LNCAP (cell line): ENCODE data around the gene MFRP.

ENCODE experiments used
- TF ChIP-seq, protein P1 (sequence below): fragments of 450-650 bp; IDR thresholded peaks from 2 replicates; pipeline ENCODE4 v1.5.1; 2017; ENCODE audit warnings: mild to moderate bottlenecking

Gene MFRP

DNA sequence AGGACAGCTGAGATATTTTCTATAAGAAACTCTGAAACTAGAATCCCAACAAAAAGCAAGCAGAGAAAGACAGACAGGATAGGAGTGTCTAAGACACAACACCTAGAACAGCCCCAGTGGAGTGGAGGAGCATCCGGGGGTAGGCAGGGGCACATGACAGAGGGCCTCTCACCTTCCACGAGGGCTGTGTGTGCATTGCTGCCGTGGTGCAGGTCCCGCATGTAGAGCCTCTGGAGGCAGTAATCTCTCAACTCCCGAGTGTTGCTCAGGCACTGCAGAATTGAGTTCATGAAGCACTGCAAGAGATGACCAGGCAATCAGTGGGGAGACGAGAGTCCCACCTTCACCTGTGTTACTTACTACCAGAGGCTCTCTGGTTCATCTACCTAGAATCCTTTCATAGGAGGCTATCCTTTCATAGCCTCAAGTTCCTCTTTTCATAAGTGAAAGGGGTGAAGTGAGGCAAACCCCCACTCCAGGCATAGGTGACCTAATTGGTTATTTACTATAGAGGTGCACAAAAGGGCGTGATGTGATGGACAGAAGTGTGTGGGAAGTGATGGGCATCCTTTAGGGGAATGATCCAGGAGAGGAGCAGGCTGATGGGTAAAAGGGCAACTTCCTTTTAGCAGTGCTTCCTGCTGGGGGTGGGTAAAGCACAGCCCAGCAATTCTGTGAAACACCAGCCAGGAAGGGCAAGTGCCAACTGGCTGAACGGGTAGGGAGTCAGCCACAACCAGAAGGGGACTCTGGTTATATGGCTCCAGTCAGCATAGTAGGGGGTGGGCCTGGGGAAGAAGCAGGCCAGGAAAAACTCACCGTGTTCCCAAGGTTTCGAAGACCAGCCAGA is 13.1 kb upstream of the MFRP start:
- TF ChIP-seq, protein P1, sequence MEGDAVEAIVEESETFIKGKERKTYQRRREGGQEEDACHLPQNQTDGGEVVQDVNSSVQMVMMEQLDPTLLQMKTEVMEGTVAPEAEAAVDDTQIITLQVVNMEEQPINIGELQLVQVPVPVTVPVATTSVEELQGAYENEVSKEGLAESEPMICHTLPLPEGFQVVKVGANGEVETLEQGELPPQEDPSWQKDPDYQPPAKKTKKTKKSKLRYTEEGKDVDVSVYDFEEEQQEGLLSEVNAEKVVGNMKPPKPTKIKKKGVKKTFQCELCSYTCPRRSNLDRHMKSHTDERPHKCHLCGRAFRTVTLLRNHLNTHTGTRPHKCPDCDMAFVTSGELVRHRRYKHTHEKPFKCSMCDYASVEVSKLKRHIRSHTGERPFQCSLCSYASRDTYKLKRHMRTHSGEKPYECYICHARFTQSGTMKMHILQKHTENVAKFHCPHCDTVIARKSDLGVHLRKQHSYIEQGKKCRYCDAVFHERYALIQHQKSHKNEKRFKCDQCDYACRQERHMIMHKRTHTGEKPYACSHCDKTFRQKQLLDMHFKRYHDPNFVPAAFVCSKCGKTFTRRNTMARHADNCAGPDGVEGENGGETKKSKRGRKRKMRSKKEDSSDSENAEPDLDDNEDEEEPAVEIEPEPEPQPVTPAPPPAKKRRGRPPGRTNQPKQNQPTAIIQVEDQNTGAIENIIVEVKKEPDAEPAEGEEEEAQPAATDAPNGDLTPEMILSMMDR: no peak

DNA sequence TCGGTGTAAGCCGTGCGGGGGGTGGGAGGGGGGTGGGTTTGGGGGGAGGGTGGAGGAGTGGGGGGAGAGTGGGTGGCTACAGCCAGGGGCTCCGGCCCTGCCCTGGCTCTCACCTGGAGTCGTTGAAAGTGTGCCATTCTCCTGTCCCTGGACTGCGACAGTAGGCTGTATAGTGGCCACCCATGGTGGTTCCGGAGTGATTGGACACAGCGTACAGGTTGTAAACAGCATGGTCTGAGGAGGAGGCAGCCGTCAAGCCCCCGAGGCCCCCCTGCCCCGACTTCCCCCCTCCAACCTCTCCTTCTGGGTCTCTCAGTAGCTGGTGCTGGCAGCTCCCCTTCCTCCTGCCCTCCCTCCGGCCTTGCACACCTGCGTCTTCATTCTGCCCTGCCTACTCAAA is 10.6 kb upstream of the MFRP start:
- TF ChIP-seq, protein P1: no peak

DNA sequence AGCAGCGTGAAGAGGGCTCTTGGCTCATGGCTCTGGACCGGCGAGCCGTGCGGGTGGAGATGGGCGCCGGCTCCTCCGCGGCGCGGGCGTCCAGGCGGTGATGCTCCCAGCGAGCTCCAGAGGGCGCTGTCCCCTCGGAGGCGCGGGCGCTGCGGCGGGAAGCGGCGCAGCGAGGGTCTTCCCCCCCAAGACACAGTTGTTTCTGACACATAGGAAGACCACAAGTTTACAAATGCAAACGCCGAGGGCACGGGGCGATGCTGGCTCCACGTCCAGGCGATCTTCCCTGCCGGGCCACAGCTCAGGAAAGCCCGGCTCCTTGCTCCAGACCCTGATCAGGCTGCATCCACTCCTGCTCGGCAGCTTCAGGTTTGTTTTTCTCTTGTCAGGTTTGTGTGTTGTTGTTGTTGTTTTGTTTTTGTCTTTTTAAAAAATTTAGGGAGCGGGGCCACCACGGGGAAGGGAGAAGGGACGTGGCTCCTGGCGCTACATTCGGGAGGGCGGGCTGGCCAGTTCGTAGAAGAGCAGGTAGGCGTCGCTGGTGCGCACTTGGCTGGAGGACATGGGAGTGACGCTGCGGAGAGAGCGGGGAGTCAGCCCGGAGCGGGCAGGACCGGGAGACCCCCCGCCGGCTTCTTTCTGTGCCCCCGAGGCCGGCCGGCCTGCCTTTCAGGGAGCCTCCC is 10.0 kb upstream of the MFRP start:
- TF ChIP-seq, protein P1: peak; percentile 85

DNA sequence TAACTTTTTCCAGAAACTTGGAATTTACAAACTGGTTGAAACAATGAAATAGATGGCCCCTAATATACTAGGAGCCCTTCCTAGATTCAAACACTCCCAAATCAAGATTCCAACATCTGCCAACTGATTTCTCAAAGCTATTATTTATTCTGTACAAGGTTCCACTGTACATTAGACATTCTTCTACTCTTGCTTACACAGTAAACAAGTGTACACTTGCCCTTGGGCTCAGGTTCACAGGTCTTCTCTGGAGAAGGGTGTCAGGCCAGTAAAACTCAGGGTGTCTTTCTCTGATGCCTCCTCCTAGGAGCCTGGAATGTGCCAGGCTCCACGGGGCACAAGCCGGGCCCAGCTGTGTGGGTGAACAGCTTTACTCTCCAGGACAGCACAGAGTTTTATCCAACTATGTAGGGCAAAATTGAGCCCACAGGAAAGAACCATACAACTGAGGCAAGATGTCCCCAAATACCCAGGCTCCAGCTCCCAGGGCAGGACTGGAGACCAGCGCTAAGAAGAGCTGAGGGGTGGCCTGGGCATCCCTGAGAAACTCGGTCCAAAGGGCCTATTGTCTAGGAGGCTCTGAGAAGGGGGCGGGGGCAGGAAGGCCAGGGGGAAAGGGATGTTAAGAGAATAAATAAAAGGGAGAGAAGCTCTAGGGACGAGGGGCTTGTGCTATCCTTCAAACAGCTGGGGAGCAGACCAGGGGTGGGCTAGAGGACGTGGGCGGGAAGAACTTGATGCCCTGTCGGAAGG is 8.8 kb upstream of the MFRP start:
- TF ChIP-seq, protein P1: no peak

DNA sequence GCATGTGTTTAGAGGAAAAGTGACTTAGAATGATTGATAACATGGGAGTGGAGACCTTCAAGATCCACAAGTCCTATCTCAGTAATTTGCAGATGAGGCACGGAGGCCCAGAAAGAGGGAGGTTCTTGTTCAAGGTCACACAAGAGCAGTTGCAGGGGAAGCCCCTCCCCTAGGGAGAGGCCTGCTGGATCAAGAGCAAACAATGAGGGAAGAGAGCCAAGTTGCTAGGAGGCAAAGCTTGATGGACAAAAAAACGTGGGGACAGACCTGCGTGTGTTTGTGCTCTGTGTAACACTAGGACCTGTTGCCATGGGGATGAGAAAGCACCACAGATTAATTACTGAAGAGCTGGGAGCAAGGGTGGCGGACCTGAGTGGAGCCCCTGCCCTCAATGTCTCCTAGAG is 6.4 kb upstream of the MFRP start:
- TF ChIP-seq, protein P1: no peak

DNA sequence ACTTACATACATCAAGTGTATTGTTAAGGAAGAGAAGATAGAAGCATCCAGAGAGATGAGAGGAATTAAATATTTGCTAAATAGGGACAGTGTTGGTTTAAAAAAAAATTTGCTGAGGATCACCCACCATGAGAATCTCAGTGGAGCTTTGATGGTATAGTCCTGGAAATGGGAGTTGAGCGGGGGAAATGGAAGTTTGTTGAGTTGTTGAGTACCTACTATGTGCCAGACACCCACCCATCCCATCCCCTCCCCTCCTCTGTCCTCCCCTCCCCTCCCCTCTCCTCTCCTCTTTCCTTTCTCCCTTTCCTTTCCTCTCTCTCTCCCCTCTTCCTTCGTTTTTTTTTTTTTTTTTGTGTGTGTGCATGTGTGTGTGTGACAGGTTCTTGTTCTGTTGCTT is 4.7 kb upstream of the MFRP start:
- TF ChIP-seq, protein P1: no peak

DNA sequence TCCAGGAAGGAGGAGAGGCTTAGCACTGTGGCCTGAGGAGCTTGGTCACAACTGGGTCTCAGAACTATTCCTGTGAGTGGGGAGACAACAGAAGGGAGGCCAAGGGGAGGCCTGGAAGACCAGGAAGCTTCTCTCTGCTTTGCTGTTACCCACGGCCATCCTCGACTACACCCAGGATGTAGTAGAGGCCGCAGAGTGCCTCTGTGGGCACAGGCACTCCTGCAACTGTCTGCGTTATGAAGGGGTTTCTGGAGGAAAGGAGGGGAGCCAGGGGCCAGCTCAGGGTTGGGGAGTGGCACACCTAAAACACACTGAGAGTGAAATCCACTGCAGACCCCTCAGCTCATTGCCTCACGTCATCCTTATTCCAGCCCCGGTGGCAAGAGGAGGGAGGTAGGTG is 3.8 kb upstream of the MFRP start:
- TF ChIP-seq, protein P1: no peak
